ENCODE data around the gene IRAK2. TPM values are rescaled to one million over a fixed set of nuclear protein-coding genes. Genes with fewer than 3 reads are reported as not detected.
A peak's percentile ranks its signal among the peaks of the same experiment; 100 is the strongest.

The IRAK2 gene
- total RNA-seq, 1 experiment from 2014 or later = 0.61 TPM

DNA sequence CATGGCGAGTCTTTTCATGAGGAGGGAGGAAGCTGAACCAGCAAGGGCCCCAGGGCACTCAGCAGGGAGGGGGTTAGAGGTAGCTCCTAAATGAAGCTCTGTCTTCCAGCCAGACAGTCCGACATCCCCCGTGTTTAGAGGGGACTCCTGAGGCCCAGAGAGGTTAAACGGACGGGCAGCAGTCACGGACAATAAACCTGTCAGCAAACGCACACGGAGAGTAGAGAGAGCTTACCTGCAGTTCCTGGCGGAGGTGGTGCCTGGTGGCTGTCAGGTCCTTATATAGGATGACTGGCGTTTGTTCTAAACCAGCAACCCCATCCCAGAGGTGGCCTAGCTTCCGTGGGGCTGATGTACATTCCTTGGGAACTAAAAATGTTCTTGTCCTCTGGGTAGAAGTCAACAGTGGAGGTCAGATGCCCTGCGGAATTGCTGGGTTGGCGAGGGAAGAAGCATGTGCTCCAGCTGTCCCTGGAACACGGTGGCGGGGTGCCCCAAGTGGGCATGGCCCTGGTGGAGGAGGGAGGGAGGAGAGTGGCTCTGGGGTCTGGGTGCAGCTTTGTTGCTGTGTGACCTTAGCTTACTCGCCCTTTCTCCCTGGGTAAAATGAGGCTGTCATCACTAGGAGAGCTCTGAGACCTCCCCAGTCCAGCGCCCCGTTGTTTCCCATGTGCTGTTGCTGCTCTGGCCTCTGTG, 125.9 kb downstream of the IRAK2 start:
- H4K5ac ChIP-seq (ENCODE audit: insufficient read length, low read depth, low read length) = no peak overlapping the region
- H3K23ac ChIP-seq (ENCODE audit: insufficient read length, low read depth, low read length) = no peak overlapping the region
- WGBS (ENCODE audit: extremely low coverage, insufficient read length, low lambda C conversion rate) = no CpG with 5 or more reads among the region's 18 CpGs
- no peak overlapping the region for H2BK120ac ChIP-seq (ENCODE audit: low read depth, low read length, poor library complexity, severe bottlenecking)
- H2BK15ac ChIP-seq (ENCODE audit: low read depth, low read length) = no peak overlapping the region
- H2AFZ ChIP-seq (ENCODE audit: low read length) = no peak overlapping the region
- Mint-ChIP-seq H3K9me3 (no peaks in the 10 kb centered on the region), H3K36me3 (ENCODE audit: insufficient read depth in 1 of 3, low read depth in 3 of 3) (peaks cover 8 to 44% (median 17%) of the 10 kb centered on the region in 3 experiments; a peak in 6 of 7 replicates), H3K4me1 (peaks cover 16 to 18% of the 10 kb centered on the region in 2 experiments), H3K4me3 (no peak overlapping the region), H3K27ac (peak overlapping the region; percentile 9 to 83 (median 48); a peak in 3 of 7 replicates), H3K27me3 (ENCODE audit: low read depth) (no peaks in the 10 kb centered on the region)
- no peak overlapping the region for H4K8ac ChIP-seq (replicated peaks; ENCODE audit: insufficient read length, low read depth, low read length)
- H2BK5ac ChIP-seq (ENCODE audit: insufficient read length, low read length) = no peak overlapping the region
- H3K14ac ChIP-seq (ENCODE audit: insufficient read depth, low read length) = no peak overlapping the region
- no peaks in the 10 kb centered on the region for H3K27me3 ChIP-seq (ENCODE audit: insufficient read depth, low read length)
- no peaks in the 10 kb centered on the region for H3K9me3 ChIP-seq (ENCODE audit: control insufficient read depth, low read depth, low read length)
- H3K27ac ChIP-seq (ENCODE audit: insufficient read length, low read depth, low read length) = no peak overlapping the region
- TF ChIP-seq, protein P1, sequence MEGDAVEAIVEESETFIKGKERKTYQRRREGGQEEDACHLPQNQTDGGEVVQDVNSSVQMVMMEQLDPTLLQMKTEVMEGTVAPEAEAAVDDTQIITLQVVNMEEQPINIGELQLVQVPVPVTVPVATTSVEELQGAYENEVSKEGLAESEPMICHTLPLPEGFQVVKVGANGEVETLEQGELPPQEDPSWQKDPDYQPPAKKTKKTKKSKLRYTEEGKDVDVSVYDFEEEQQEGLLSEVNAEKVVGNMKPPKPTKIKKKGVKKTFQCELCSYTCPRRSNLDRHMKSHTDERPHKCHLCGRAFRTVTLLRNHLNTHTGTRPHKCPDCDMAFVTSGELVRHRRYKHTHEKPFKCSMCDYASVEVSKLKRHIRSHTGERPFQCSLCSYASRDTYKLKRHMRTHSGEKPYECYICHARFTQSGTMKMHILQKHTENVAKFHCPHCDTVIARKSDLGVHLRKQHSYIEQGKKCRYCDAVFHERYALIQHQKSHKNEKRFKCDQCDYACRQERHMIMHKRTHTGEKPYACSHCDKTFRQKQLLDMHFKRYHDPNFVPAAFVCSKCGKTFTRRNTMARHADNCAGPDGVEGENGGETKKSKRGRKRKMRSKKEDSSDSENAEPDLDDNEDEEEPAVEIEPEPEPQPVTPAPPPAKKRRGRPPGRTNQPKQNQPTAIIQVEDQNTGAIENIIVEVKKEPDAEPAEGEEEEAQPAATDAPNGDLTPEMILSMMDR (conservative IDR thresholded peaks at IDR 0.05) = no peak
- H3K4ac ChIP-seq (ENCODE audit: low read depth, low read length) = no peak overlapping the region
- no peak overlapping the region for H3K56ac ChIP-seq (ENCODE audit: insufficient read length, low read depth, low read length)
- no peaks in the 10 kb centered on the region for H3K23me2 ChIP-seq (ENCODE audit: insufficient read length, low read depth, low read length, poor library complexity, severe bottlenecking)
- no peak overlapping the region for H4K91ac ChIP-seq (ENCODE audit: insufficient read length, low read depth, low read length)
- no peak overlapping the region for H3K9ac ChIP-seq (ENCODE audit: extremely low read depth, insufficient read length, low read length)
- H4K20me1 ChIP-seq (ENCODE audit: control insufficient read depth, insufficient read depth, insufficient read length) = no peaks in the 10 kb centered on the region
- no peak overlapping the region for H2AK5ac ChIP-seq (ENCODE audit: insufficient read length, low read length)
- no peak overlapping the region for H2BK12ac ChIP-seq (ENCODE audit: insufficient read length, low read depth, low read length)
- no peaks in the 10 kb centered on the region for H3K79me1 ChIP-seq (ENCODE audit: insufficient read depth, low read depth, low read length, poor library complexity, severe bottlenecking)
- no peak overlapping the region for H3K4me2 ChIP-seq (ENCODE audit: insufficient read depth, insufficient read length, low read length)
- no peaks in the 10 kb centered on the region for H3K79me2 ChIP-seq (ENCODE audit: insufficient read depth, low read length)
- H2BK20ac ChIP-seq (ENCODE audit: low read depth, low read length, poor library complexity, severe bottlenecking) = no peak overlapping the region
- H3T11ph ChIP-seq (ENCODE audit: low read length) = no peak overlapping the region
- H3K4me1 ChIP-seq (ENCODE audit: insufficient read depth, low read length) = 0 out of 2 replicates have a peak, but pooled peaks cover 1% of the 10 kb centered on the region
- no peak overlapping the region for H3K18ac ChIP-seq (ENCODE audit: insufficient read length, low read depth, low read length)
- DNase-seq = no peak

Measured in H9 (cell line).